Prostate gland (tissue), 2 donors: ENCODE results near the gene FAM89A. TPM values are rescaled to one million over a fixed set of nuclear protein-coding genes. Genes with fewer than 3 reads are reported as not detected.
"Not testable (repeated sequence)": the region's sequence is repeated elsewhere in the genome, so short reads cannot be mapped to it uniquely, and the experiment has no call there.

Experiments
- DNase-seq: peaks from one replicate; pipeline ENCODE4 v3.0.0-alpha.2; 2019; ENCODE audit warnings: low spot score
- H3K27ac ChIP-seq, 2 donors: fragments of 200-600 bp; sonication (generic); 2 replicates each; pipeline ENCODE4 v1.5.1; 2017 to 2019
- H3K27me3 ChIP-seq: fragments of 200-600 bp; sonication (generic); replicated peaks from 2 replicates; pipeline ENCODE4 v1.5.1; 2019; ENCODE audit not compliant: insufficient read depth
- H3K36me3 ChIP-seq, 2 donors: fragments of 200-600 bp; sonication (generic); 1 replicate in 1 of 2; 2 replicates in 1 of 2; pipeline versions ENCODE4 v1.5.1 to v1.8.1; 2017 to 2019
- H3K4me1 ChIP-seq: fragments of 200-600 bp; sonication (generic); replicated peaks from 2 replicates; pipeline ENCODE4 v1.5.1; 2019
- H3K4me3 ChIP-seq, 2 donors: fragments of 200-600 bp; sonication (generic); 2 replicates each; pipeline ENCODE4 v1.5.1; 2017 to 2019
- H3K9me3 ChIP-seq: fragments of 200-600 bp; sonication (generic); 2 replicates; pipeline ENCODE4 v1.5.1; 2017
- CTCF ChIP-seq, 4 experiments: fragments of 200-600 bp in 2 of 4; fragments of 450-650 bp in 2 of 4; sonication (generic) in 2 of 4; IDR thresholded peaks; 1 replicate in 3 of 4; 2 replicates in 1 of 4; pipeline ENCODE4 v1.5.1; 2016 to 2019; ENCODE audit warnings: antibody characterized with exemption in 4 of 4, mild to moderate bottlenecking in 2 of 4, moderate library complexity in 2 of 4
- POLR2A ChIP-seq: fragments of 450-650 bp; IDR thresholded peaks from one replicate; pipeline ENCODE4 v1.6.1; 2016; ENCODE audit warnings: antibody characterized with exemption, mild to moderate bottlenecking
- POLR2AphosphoS5 ChIP-seq: sonication (generic); formaldehyde crosslinking; IDR thresholded peaks from one replicate; pipeline ENCODE4 v1.6.1; 2017; ENCODE audit warnings: antibody characterized with exemption
- WGBS: methylation state at CpG from one replicate; pipeline ENCODE4 v1.1.5; 2018; 5-methylcytosine and 5-hydroxymethylcytosine counted together
- intact Hi-C: fragments of 100-400 bp; cut with DNase I; formaldehyde crosslinking; loops from one replicate; pipeline ENCODE4 v1.14.2; 2022
- total RNA-seq, 2 donors: library from RNA; depleted of rRNA; stranded (reverse); fragments of >200 nt; gene quantifications; one replicate each; pipeline ENCODE4 v1.1.0, GENCODE V29; 2016

The FAM89A gene
- total RNA-seq, 2 donors from 2014 or later = 13.7 to 13.9 TPM

- no peaks in the 10 kb centered on the region for H3K9me3 ChIP-seq
- H3K36me3 ChIP-seq = no peaks in the 10 kb centered on the region
- no peak overlapping the region for H3K27ac ChIP-seq
- H3K27me3 ChIP-seq = no peaks in the 10 kb centered on the region
- WGBS = 100% methylated on average over 1 of the region's 1 CpG
- intact Hi-C loops = no loop called here
- TF ChIP-seq POLR2AphosphoS5 (no peak), POLR2A (no peak), CTCF (IDR thresholded peaks at IDR 0.05) (no peak)
- H3K4me3 ChIP-seq = no peak overlapping the region
- DNase-seq = no peak
- H3K4me1 ChIP-seq = no peaks in the 10 kb centered on the region
These were observed 4.3 kb downstream of the FAM89A start for GRCh38 chr1:231035799-231036198.

GRCh38 chr1:231032963-231033362 is 7.1 kb downstream of the FAM89A start:
- H3K4me3 ChIP-seq = no peak overlapping the region
- H3K27ac ChIP-seq = no peak overlapping the region
- DNase-seq = no peak
- no peaks in the 10 kb centered on the region for H3K36me3 ChIP-seq
- 63% methylated on average over 7 of the region's 7 CpGs for WGBS
- no peaks in the 10 kb centered on the region for H3K9me3 ChIP-seq
- TF ChIP-seq CTCF (IDR thresholded peaks at IDR 0.05) = no peak
- no peak for TF ChIP-seq POLR2A
- TF ChIP-seq POLR2AphosphoS5 = no peak
- H3K27me3 ChIP-seq = no peaks in the 10 kb centered on the region
- intact Hi-C loops = no loop called here
- H3K4me1 ChIP-seq = no peaks in the 10 kb centered on the region

- H3K27ac ChIP-seq = no peak overlapping the region
- no peak overlapping the region for H3K4me3 ChIP-seq
- no peaks in the 10 kb centered on the region for H3K27me3 ChIP-seq
- no peaks in the 10 kb centered on the region for H3K9me3 ChIP-seq
- no peaks in the 10 kb centered on the region for H3K4me1 ChIP-seq
- intact Hi-C loops = no loop called here
- no peak for TF ChIP-seq CTCF (IDR thresholded peaks at IDR 0.05)
- TF ChIP-seq POLR2A = no peak
- no peak for TF ChIP-seq POLR2AphosphoS5
- 93% methylated on average over 6 of the region's 6 CpGs for WGBS
- no peaks in the 10 kb centered on the region for H3K36me3 ChIP-seq
- no peak for DNase-seq
These were observed 10.2 kb downstream of the FAM89A start for GRCh38 chr1:231029841-231030240.

- 86% methylated on average over 4 of the region's 4 CpGs for WGBS
- H3K9me3 ChIP-seq, DNase-seq: not testable (repeated sequence)
These were observed 10.8 kb downstream of the FAM89A start for GRCh38 chr1:231029247-231029646.

GRCh38 chr1:231028682-231029081 is 11.4 kb downstream of the FAM89A start:
- no peak overlapping the region for H3K27ac ChIP-seq
- no peak overlapping the region for H3K4me3 ChIP-seq
- no peaks in the 10 kb centered on the region for H3K9me3 ChIP-seq
- H3K27me3 ChIP-seq = no peaks in the 10 kb centered on the region
- H3K36me3 ChIP-seq = no peaks in the 10 kb centered on the region
- intact Hi-C loops = no loop called here
- H3K4me1 ChIP-seq = no peaks in the 10 kb centered on the region
- TF ChIP-seq POLR2A (no peak), POLR2AphosphoS5 (no peak), CTCF (IDR thresholded peaks at IDR 0.05) (no peak)
- no peak for DNase-seq
- WGBS = 84% methylated on average over 7 of the region's 7 CpGs

More at GRCh38 chr1:231029247-231029646, 10.8 kb downstream of the FAM89A start:
- H3K36me3 ChIP-seq, H3K4me3 ChIP-seq, H3K27ac ChIP-seq, H3K4me1 ChIP-seq, H3K27me3 ChIP-seq, intact Hi-C loops: not testable (repeated sequence)
